ENCODE data around the gene AKR7A3.

DNA sequence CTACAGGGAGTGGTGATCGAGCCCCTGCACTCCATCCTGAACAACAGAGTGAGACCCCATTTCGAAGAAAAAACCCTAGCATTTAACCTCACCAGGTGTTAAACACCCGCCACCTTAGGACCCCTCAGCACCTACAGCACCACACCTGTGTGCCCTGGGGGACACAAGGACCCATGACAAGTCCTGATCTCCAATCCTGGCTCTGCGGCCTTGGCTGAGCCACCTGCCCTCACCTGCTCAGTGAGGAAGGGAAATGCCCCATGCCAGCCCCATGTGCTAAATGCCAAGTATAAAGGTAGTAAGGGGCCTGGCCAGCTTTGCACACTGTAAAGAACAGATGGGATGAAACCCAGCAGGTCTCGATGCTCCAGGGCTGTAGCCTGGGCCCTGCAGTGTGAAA is 25.8 kb downstream of the AKR7A3 start:
- TF ChIP-seq, protein P1, sequence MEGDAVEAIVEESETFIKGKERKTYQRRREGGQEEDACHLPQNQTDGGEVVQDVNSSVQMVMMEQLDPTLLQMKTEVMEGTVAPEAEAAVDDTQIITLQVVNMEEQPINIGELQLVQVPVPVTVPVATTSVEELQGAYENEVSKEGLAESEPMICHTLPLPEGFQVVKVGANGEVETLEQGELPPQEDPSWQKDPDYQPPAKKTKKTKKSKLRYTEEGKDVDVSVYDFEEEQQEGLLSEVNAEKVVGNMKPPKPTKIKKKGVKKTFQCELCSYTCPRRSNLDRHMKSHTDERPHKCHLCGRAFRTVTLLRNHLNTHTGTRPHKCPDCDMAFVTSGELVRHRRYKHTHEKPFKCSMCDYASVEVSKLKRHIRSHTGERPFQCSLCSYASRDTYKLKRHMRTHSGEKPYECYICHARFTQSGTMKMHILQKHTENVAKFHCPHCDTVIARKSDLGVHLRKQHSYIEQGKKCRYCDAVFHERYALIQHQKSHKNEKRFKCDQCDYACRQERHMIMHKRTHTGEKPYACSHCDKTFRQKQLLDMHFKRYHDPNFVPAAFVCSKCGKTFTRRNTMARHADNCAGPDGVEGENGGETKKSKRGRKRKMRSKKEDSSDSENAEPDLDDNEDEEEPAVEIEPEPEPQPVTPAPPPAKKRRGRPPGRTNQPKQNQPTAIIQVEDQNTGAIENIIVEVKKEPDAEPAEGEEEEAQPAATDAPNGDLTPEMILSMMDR (conservative IDR thresholded peaks at IDR 0.05; ENCODE audit: low read depth, low read length), result no peak
- TF ChIP-seq EZH2 (IDR thresholded peaks at IDR 0.05; ENCODE audit: borderline replicate concordance, low read depth, low read length, poor library complexity, severe bottlenecking), result no peak

Measured in A673 (cell line).